ENCODE data around the gene GPSM3. TPM values are rescaled to one million over a fixed set of nuclear protein-coding genes. Genes with fewer than 3 reads are reported as not detected.
A peak's percentile ranks its signal among the peaks of the same experiment; 100 is the strongest.
"Not testable (repeated sequence)": the region's sequence is repeated elsewhere in the genome, so short reads cannot be mapped to it uniquely, and the experiment has no call there.

Gene GPSM3
- total and polyA plus RNA-seq, 3 donors from 2014 or later, result 5.4 to 11.3 (median 7.7) TPM

DNA sequence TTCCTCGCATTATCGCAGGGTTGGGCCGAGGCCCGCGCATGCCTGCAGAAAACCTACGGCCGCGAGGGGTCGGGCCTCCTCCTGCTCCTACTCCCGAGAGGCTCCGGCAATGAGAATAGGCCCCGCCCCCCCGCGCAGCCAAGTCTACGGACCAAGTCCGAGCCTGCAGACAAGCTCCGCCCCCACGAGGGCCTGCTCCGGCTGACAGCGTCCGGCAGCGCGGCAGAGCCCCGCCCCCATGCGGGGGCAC lies 3.1 kb upstream of the GPSM3 start:
- intact Hi-C loops (cut with DNase I; ENCODE audit: low total_unique reads), result no loop called here
- H3K9me3 ChIP-seq, result no peaks in the 10 kb centered on the region
- no peaks in the 10 kb centered on the region for H3K36me3 ChIP-seq (ENCODE audit: low read depth, missing control alignments)
- H3K27me3 ChIP-seq, result no peaks in the 10 kb centered on the region
- peak; percentile 100 for DNase-seq
- TF ChIP-seq, protein P1, sequence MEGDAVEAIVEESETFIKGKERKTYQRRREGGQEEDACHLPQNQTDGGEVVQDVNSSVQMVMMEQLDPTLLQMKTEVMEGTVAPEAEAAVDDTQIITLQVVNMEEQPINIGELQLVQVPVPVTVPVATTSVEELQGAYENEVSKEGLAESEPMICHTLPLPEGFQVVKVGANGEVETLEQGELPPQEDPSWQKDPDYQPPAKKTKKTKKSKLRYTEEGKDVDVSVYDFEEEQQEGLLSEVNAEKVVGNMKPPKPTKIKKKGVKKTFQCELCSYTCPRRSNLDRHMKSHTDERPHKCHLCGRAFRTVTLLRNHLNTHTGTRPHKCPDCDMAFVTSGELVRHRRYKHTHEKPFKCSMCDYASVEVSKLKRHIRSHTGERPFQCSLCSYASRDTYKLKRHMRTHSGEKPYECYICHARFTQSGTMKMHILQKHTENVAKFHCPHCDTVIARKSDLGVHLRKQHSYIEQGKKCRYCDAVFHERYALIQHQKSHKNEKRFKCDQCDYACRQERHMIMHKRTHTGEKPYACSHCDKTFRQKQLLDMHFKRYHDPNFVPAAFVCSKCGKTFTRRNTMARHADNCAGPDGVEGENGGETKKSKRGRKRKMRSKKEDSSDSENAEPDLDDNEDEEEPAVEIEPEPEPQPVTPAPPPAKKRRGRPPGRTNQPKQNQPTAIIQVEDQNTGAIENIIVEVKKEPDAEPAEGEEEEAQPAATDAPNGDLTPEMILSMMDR (IDR thresholded peaks at IDR 0.05), result peak in 2 of 3 experiments; percentile 74 to 83
- TF ChIP-seq POLR2A (IDR thresholded peaks at IDR 0.05), result no peak
- H3K27ac ChIP-seq, result peak overlapping the region; percentile 100
- H3K4me1 ChIP-seq, result peaks cover 28% of the 10 kb centered on the region
- peak overlapping the region; percentile 87 to 99 for H3K4me3 ChIP-seq
- 0 to 2% methylated on average over 10 to 15 of the region's 25 CpGs for WGBS, 2 donors

DNA sequence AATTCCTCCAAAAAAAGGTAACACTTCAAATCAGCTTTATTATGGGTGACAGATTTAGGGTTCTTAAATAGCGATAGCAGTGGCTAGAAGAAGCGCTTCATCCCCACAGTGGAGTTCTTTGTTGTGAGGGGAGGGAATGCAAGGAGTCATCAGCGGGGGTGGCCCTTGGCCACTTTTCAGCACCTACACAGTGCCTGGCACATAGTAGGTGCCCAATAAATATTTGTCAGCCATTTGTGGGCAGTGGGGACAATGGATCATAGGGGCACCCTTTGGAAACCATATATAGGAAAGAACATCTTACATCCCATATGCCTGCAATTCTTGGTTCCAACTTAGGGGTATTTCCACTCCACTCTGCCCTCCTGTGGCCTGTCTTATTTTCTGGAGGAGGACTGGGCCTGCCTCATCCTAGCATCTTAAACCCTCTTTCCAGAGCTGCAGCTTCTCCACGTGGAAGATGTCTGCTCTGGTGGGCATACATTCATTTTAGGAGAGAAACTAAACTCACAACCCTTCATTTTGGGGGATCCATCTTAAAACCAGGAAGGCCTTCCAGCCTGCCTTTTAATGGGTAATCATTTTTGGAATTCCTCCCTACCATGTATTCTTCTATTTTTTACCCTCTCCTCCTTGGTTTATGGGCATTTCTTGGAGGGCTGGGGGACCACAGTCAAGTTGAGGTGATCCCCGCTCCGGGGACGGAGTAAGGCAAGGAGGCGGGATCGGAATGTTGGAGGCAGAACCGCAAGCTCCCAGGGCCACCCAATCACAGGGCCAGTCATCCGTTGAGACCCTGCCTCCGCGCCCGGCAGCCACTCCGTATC lies 2.6 kb upstream of the GPSM3 start:
- intact Hi-C loops (cut with DNase I; ENCODE audit: low total_unique reads), result no loop called here
- peak; percentile 43 for DNase-seq
- Histone ChIP-seq H3K9me3 (no peaks in the 10 kb centered on the region), H3K27me3 (no peaks in the 10 kb centered on the region), H3K4me3 (peak overlapping the region; percentile 87 to 99), H3K4me1 (peaks cover 31% of the 10 kb centered on the region), H3K27ac (peak overlapping the region; percentile 100), H3K36me3 (ENCODE audit: low read depth, missing control alignments) (no peaks in the 10 kb centered on the region)
- TF ChIP-seq POLR2A (IDR thresholded peaks at IDR 0.05), result peak; percentile 97
- TF ChIP-seq, protein P1 (IDR thresholded peaks at IDR 0.05), result peak; percentile 41 to 74 (median 53)
- whole genome bisulfite sequencing, 2 donors, result 13 to 14% methylated on average over 15 of the region's 15 CpGs

DNA sequence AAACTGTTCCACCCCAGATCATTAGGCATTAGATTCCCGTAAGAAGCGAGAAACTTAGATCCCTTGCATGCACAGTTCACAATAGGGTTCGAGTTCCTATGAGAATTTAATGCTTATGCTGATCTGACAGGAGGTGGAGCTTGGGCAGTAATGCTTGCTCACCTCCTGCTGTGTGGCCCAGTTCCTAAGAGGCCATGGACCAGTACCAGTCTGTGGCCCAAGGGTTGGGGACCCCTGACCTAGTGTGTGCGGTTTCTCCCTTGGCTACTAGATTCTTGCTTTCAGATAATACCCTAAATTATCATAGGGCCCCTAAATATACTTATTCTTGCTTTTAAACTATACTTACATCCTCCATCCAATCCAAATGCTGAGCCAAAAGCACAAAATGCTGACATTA lies 1.9 kb upstream of the GPSM3 start:
- 88 to 92% methylated on average over 3 to 4 of the region's 4 CpGs for WGBS, 2 donors
- no peaks in the 10 kb centered on the region for H3K27me3 ChIP-seq
- H3K9me3 ChIP-seq, result no peaks in the 10 kb centered on the region
- DNase-seq, result no peak
- H3K4me1 ChIP-seq, result peaks cover 31% of the 10 kb centered on the region
- peak overlapping the region in 1 of 2 donors; percentile 99 for H3K4me3 ChIP-seq
- H3K27ac ChIP-seq, result peak overlapping the region; percentile 100
- intact Hi-C loops (cut with DNase I; ENCODE audit: low total_unique reads), result no loop called here
- no peaks in the 10 kb centered on the region for H3K36me3 ChIP-seq (ENCODE audit: low read depth, missing control alignments)
- TF ChIP-seq POLR2A (IDR thresholded peaks at IDR 0.05), result no peak
- TF ChIP-seq, protein P1 (IDR thresholded peaks at IDR 0.05), result no peak

DNA sequence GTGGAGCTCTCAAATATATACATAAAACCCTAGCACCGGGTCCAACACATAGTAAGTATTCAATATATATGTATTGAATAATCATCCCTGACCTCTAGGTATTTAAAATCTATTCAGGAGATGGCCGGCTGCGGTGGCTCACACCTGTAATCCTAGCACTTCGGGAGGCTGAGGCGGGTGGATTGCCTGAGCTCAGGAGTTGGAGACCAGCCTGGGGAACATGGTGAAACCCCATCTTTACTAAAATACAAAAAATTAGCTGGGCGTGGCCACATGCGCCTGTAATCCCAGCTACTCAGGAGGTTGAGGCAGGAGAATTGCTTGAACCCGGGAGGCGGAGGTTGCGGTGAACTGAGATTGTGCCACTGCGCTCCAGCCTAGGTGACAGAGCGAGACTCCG lies 653 bp upstream of the GPSM3 start:
- H3K9me3 ChIP-seq; DNase-seq; H3K36me3 ChIP-seq (ENCODE audit: low read depth, missing control alignments); H3K4me3 ChIP-seq; H3K27me3 ChIP-seq; intact Hi-C loops (cut with DNase I; ENCODE audit: low total_unique reads): not testable (repeated sequence)
- 81 to 84% methylated on average over 13 of the region's 13 CpGs for WGBS, 2 donors
- peak overlapping the region in 1 of 2 donors; percentile 81 for H3K27ac ChIP-seq
- H3K4me1 ChIP-seq, result peaks cover 42% of the 10 kb centered on the region

DNA sequence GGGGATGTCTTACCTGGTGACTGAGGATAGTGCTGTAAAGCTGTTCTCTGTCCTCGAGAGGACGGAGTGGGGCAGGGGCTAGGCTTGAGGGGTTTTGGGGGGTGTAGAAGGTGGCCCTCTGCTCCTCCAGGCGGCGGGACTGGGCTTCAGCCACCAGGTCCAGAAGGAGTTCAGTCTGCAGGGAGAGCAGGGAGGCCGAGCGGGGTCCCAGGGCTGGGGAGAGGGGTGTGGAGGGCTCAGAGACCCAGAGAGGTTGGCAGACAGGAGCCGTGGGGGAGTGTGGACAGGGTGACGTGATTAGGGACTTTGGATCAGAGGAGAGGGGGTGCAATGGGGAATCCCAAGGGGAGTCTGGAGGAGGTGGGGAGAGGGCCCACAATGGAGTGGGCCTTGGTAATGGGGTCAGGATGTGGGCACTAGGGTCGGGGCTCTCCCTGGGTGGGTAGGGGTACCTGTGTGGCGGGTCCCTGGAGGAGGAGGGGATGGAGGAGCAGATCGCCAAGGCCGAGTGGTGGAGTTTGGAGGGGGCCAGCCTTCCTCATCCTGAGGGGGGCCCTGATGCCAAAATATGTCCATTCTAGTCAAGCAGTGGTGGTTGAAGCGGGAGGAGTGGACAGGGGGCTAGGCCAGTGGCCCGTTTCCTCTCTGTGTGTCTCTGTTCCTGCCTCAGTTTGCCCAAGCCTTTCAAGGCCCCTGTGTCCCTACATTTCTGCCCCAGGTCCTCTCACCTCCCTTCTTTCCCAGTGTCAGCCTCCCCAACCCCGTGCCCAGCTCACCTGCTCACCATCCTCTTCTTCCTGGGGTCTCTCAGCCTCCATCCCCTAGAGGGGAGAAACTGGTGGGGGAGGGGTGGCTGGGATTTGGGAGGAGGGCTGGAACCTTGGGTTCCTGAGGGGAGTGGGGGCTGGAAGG lies 491 bp downstream of the GPSM3 start:
- intact Hi-C loops (cut with DNase I; ENCODE audit: low total_unique reads), result no loop called here
- Histone ChIP-seq H3K27ac (peak overlapping the region; percentile 81 to 99), H3K9me3 (no peaks in the 10 kb centered on the region), H3K4me1 (peaks cover 35% of the 10 kb centered on the region), H3K27me3 (no peaks in the 10 kb centered on the region), H3K36me3 (ENCODE audit: low read depth, missing control alignments) (no peaks in the 10 kb centered on the region), H3K4me3 (no peak overlapping the region)
- TF ChIP-seq, protein P1 (IDR thresholded peaks at IDR 0.05), result no peak
- TF ChIP-seq POLR2A (IDR thresholded peaks at IDR 0.05), result no peak
- WGBS, 2 donors, result 72 to 74% methylated on average over 12 to 15 of the region's 15 CpGs
- DNase-seq, result no peak
